ENCODE results near the gene HFM1.
A peak's percentile ranks its signal among the peaks of the same experiment; 100 is the strongest.
"Not testable (repeated sequence)": the region's sequence is repeated elsewhere in the genome, so short reads cannot be mapped to it uniquely, and the experiment has no call there.

HFM1 gene

GRCh38 chr1:91404151-91405012 lies at the start of gene HFM1:
Gene HFM1 (minus strand): TSS chr1:91404837. CDS start chr1:91401082, 3,755 bp downstream.
- Histone ChIP-seq H4K20me1 (ENCODE audit: control insufficient read depth, insufficient read depth, low read depth, low read length) (no peaks in the 10 kb centered on the region), H3K79me2 (ENCODE audit: control insufficient read depth, low read length) (no peaks in the 10 kb centered on the region), H3K4me2 (ENCODE audit: low read length) (peak within 1 kb of the TSS; percentile 87), H3K9me3 (ENCODE audit: control insufficient read depth, insufficient read depth, low read length) (no peaks in the 10 kb centered on the region), H3K9me2 (replicated peaks; ENCODE audit: control insufficient read depth, low read length) (no peaks in the 10 kb centered on the region), H3K27ac (ENCODE audit: low read depth, low read length) (peak within 1 kb of the TSS; percentile 66), H3K4me1 (ENCODE audit: control insufficient read depth, low read length) (peaks cover 31% of the 10 kb centered on the region), H3K27me3 (ENCODE audit: control insufficient read depth, low read length) (no peaks in the 10 kb centered on the region), H3K4me3 (ENCODE audit: low read length) (peak within 1 kb of the TSS; percentile 82), H3F3A (ENCODE audit: control insufficient read depth, insufficient read depth) (peaks cover 12% of the 10 kb centered on the region; the same call in 1 of the 2 replicates), H3K36me3 (ENCODE audit: control insufficient read depth, low read length) (no peaks in the 10 kb centered on the region)
- TF ChIP-seq EZH2phosphoT487 (IDR thresholded peaks at IDR 0.05; ENCODE audit: borderline replicate concordance, low read length) (no peak), CTCF (IDR thresholded peaks at IDR 0.05; ENCODE audit: low read depth, low read length, poor library complexity, severe bottlenecking) (peak; percentile 24)

DNA sequence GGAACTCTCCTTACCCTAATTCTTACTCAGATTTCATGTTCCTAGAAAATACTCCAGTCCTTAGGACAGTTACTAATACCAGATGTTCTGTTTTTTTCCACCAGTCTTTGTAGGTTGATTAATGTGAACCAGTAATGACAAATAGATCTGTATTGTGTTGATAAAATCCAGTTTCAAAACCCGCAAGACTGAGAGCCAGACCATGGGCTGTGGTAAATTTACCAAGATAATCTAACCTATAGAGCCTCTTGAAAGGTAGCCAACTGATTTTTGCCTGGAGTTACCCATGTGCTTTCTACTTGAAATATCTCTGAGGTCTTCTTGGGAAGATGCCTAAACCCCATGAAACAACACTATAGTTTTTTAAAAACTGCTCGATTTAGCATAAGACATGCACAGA lies 49.5 kb upstream of the HFM1 start:
- H3K4me3 ChIP-seq (ENCODE audit: low read length), result no peak overlapping the region
- no peaks in the 10 kb centered on the region for H3K36me3 ChIP-seq (ENCODE audit: control insufficient read depth, low read length)
- no peaks in the 10 kb centered on the region for H3K9me2 ChIP-seq (replicated peaks; ENCODE audit: control insufficient read depth, low read length)
- peaks cover 3% of the 10 kb centered on the region; the same call in 1 of the 2 replicates for H3K27me3 ChIP-seq (ENCODE audit: control insufficient read depth, low read length)
- H3K9me3 ChIP-seq (ENCODE audit: control insufficient read depth, insufficient read depth, low read length), result no peaks in the 10 kb centered on the region
- no peak overlapping the region for H3K27ac ChIP-seq (ENCODE audit: low read depth, low read length)
- TF ChIP-seq CTCF (IDR thresholded peaks at IDR 0.05; ENCODE audit: low read depth, low read length, poor library complexity, severe bottlenecking), result no peak
- no peak for TF ChIP-seq EZH2phosphoT487 (IDR thresholded peaks at IDR 0.05; ENCODE audit: borderline replicate concordance, low read length)
- H4K20me1 ChIP-seq (ENCODE audit: control insufficient read depth, insufficient read depth, low read depth, low read length), result no peaks in the 10 kb centered on the region
- H3K79me2 ChIP-seq (ENCODE audit: control insufficient read depth, low read length), result no peaks in the 10 kb centered on the region
- H3F3A ChIP-seq (ENCODE audit: control insufficient read depth, insufficient read depth), result no peaks in the 10 kb centered on the region
- H3K4me2 ChIP-seq (ENCODE audit: low read length), result no peak overlapping the region
- no peaks in the 10 kb centered on the region for H3K4me1 ChIP-seq (ENCODE audit: control insufficient read depth, low read length)

- H3K9me3 ChIP-seq (ENCODE audit: control insufficient read depth, insufficient read depth, low read length), result no peaks in the 10 kb centered on the region
- no peaks in the 10 kb centered on the region for H3K4me1 ChIP-seq (ENCODE audit: control insufficient read depth, low read length)
- no peak overlapping the region for H3K27ac ChIP-seq (ENCODE audit: low read depth, low read length)
- no peaks in the 10 kb centered on the region for H4K20me1 ChIP-seq (ENCODE audit: control insufficient read depth, insufficient read depth, low read depth, low read length)
- no peak overlapping the region for H3K4me2 ChIP-seq (ENCODE audit: low read length)
- H3F3A ChIP-seq (ENCODE audit: control insufficient read depth, insufficient read depth), result no peaks in the 10 kb centered on the region
- no peaks in the 10 kb centered on the region for H3K36me3 ChIP-seq (ENCODE audit: control insufficient read depth, low read length)
- no peaks in the 10 kb centered on the region for H3K9me2 ChIP-seq (replicated peaks; ENCODE audit: control insufficient read depth, low read length)
- H3K27me3 ChIP-seq (ENCODE audit: control insufficient read depth, low read length), result no peaks in the 10 kb centered on the region
- no peak for TF ChIP-seq EZH2phosphoT487 (IDR thresholded peaks at IDR 0.05; ENCODE audit: borderline replicate concordance, low read length)
- TF ChIP-seq CTCF (IDR thresholded peaks at IDR 0.05; ENCODE audit: low read depth, low read length, poor library complexity, severe bottlenecking), result no peak
- no peak overlapping the region for H3K4me3 ChIP-seq (ENCODE audit: low read length)
- H3K79me2 ChIP-seq (ENCODE audit: control insufficient read depth, low read length), result no peaks in the 10 kb centered on the region
Measured at GRCh38 chr1:91450260-91450659, 45.6 kb upstream of the HFM1 start.

- H3K4me3 ChIP-seq (ENCODE audit: low read length), result not testable (repeated sequence)
Measured at GRCh38 chr1:91447782-91448181, 43.1 kb upstream of the HFM1 start.

DNA sequence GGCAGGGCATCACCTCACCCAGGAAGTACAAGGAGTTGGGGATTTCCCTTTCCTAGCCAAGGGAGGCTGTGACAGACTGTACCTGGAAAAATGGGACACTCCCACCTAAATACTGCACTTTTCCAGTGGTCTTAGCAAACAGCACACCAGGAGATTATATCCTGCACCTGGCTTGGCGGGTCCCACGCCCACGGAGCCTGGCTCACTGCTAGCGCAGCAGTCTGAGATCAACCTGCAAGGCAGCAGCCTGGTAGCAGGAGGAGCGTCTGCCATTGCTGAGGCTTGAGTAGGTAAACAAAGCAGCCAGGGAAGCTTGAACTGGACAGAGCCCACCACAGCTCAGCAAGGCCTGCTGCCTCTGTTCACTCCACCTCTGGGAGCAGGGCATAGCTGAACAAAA lies 37.3 kb upstream of the HFM1 start:
- not testable (repeated sequence) for H4K20me1 ChIP-seq (ENCODE audit: control insufficient read depth, insufficient read depth, low read depth, low read length); H3K4me1 ChIP-seq (ENCODE audit: control insufficient read depth, low read length); H3K9me2 ChIP-seq (replicated peaks; ENCODE audit: control insufficient read depth, low read length); H3K4me2 ChIP-seq (ENCODE audit: low read length); H3K36me3 ChIP-seq (ENCODE audit: control insufficient read depth, low read length); H3K9me3 ChIP-seq (ENCODE audit: control insufficient read depth, insufficient read depth, low read length); H3K79me2 ChIP-seq (ENCODE audit: control insufficient read depth, low read length); H3K27ac ChIP-seq (ENCODE audit: low read depth, low read length); H3K4me3 ChIP-seq (ENCODE audit: low read length); H3K27me3 ChIP-seq (ENCODE audit: control insufficient read depth, low read length); H3F3A ChIP-seq (ENCODE audit: control insufficient read depth, insufficient read depth)

More at GRCh38 chr1:91447782-91448181, 43.1 kb upstream of the HFM1 start:
- not testable (repeated sequence) for H3K4me2 ChIP-seq (ENCODE audit: low read length); H3K36me3 ChIP-seq (ENCODE audit: control insufficient read depth, low read length); H3K9me3 ChIP-seq (ENCODE audit: control insufficient read depth, insufficient read depth, low read length); H3K9me2 ChIP-seq (replicated peaks; ENCODE audit: control insufficient read depth, low read length); H3K27ac ChIP-seq (ENCODE audit: low read depth, low read length); H3K27me3 ChIP-seq (ENCODE audit: control insufficient read depth, low read length); H3K79me2 ChIP-seq (ENCODE audit: control insufficient read depth, low read length); H3F3A ChIP-seq (ENCODE audit: control insufficient read depth, insufficient read depth); H3K4me1 ChIP-seq (ENCODE audit: control insufficient read depth, low read length); H4K20me1 ChIP-seq (ENCODE audit: control insufficient read depth, insufficient read depth, low read depth, low read length)

Data from DOHH2 (cell line).